ENCODE measurements around the gene POLA2. TPM values are rescaled to one million over a fixed set of nuclear protein-coding genes. Genes with fewer than 3 reads are reported as not detected.

POLA2 gene
- total and polyA plus RNA-seq, 4 donors, result 1.5 to 6.1 (median 3.2) TPM

DNA sequence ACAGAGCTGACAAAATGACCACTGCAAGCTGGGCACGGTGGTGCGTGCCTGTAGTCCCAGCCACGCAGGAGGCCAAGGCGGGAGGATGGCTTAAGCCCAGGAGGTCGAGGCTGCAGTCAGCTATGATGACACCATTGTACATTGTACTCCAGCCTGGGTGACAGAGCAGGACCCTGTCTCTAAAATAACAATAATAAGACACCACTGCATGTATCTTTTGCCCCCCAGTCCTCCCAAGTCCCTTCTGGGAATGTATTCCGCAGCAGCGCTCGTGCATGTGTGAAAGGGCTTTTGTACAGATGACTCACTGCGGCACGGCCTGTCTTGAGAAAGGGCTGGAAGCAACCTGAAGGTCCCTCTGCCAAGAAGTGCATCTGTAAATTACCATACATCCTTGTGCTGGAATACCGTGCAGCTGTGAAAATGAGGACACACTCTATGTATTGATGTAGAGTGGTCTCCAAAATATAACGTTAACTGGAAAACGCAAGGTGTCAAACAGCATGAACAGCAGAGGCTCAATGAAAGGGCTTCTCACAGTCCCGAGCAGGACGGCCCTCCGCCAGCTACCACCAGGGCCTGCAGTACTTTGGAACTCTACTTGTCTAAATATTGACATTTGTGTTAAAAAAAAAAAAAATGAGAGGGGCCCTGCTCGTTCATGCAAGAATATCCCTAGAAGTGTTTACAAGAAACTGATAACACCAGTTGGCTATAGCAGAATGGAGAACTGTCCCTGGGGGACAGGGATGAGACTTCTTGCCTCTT is 43.9 kb downstream of the POLA2 start:
- 40% methylated on average over 17 of the region's 17 CpGs for WGBS
- H3K4me1 ChIP-seq (ENCODE audit: control insufficient read depth in 4 of 4, insufficient read depth in 4 of 4, low read length in 3 of 4), result peaks cover 5 to 38% (median 29%) of the 10 kb centered on the region in 4 donors
- H3K27me3 ChIP-seq (ENCODE audit: control insufficient read depth in 4 of 4, insufficient read depth in 4 of 4, low read length in 3 of 4), result no peaks in the 10 kb centered on the region
- H3K9ac ChIP-seq (ENCODE audit: low read depth in 1 of 2, low read length in 2 of 2), result no peak overlapping the region
- H3K27ac ChIP-seq (ENCODE audit: low read depth in 1 of 2, low read length in 2 of 2), result peak overlapping the region; percentile 10 to 66
- no peaks in the 10 kb centered on the region for H3K36me3 ChIP-seq (ENCODE audit: control insufficient read depth in 4 of 4, insufficient read depth in 3 of 4, low read depth in 1 of 4, low read length in 3 of 4)
- no peak for DNase-seq (ENCODE audit: low spot score)
- TF ChIP-seq JUND (IDR thresholded peaks at IDR 0.05), result peak in 1 of 2 donors; percentile 35
- TF ChIP-seq, protein P1, sequence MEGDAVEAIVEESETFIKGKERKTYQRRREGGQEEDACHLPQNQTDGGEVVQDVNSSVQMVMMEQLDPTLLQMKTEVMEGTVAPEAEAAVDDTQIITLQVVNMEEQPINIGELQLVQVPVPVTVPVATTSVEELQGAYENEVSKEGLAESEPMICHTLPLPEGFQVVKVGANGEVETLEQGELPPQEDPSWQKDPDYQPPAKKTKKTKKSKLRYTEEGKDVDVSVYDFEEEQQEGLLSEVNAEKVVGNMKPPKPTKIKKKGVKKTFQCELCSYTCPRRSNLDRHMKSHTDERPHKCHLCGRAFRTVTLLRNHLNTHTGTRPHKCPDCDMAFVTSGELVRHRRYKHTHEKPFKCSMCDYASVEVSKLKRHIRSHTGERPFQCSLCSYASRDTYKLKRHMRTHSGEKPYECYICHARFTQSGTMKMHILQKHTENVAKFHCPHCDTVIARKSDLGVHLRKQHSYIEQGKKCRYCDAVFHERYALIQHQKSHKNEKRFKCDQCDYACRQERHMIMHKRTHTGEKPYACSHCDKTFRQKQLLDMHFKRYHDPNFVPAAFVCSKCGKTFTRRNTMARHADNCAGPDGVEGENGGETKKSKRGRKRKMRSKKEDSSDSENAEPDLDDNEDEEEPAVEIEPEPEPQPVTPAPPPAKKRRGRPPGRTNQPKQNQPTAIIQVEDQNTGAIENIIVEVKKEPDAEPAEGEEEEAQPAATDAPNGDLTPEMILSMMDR (IDR thresholded peaks at IDR 0.05; ENCODE audit: low read depth, low read length, missing input control), result peak; percentile 30
- TF ChIP-seq, protein P2, sequence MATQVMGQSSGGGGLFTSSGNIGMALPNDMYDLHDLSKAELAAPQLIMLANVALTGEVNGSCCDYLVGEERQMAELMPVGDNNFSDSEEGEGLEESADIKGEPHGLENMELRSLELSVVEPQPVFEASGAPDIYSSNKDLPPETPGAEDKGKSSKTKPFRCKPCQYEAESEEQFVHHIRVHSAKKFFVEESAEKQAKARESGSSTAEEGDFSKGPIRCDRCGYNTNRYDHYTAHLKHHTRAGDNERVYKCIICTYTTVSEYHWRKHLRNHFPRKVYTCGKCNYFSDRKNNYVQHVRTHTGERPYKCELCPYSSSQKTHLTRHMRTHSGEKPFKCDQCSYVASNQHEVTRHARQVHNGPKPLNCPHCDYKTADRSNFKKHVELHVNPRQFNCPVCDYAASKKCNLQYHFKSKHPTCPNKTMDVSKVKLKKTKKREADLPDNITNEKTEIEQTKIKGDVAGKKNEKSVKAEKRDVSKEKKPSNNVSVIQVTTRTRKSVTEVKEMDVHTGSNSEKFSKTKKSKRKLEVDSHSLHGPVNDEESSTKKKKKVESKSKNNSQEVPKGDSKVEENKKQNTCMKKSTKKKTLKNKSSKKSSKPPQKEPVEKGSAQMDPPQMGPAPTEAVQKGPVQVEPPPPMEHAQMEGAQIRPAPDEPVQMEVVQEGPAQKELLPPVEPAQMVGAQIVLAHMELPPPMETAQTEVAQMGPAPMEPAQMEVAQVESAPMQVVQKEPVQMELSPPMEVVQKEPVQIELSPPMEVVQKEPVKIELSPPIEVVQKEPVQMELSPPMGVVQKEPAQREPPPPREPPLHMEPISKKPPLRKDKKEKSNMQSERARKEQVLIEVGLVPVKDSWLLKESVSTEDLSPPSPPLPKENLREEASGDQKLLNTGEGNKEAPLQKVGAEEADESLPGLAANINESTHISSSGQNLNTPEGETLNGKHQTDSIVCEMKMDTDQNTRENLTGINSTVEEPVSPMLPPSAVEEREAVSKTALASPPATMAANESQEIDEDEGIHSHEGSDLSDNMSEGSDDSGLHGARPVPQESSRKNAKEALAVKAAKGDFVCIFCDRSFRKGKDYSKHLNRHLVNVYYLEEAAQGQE (IDR thresholded peaks at IDR 0.05), result peak; percentile 58
- no peak for TF ChIP-seq EGR1 (IDR thresholded peaks at IDR 0.05; ENCODE audit: low read depth in 2 of 2)
- TF ChIP-seq YY1 (IDR thresholded peaks at IDR 0.05), result no peak
- no peak for TF ChIP-seq TAF1 (conservative IDR thresholded peaks at IDR 0.05)
- peak; percentile 66 for TF ChIP-seq FOXA2 (IDR thresholded peaks at IDR 0.05)
- TF ChIP-seq GABPA (IDR thresholded peaks at IDR 0.05 in 1 of 2, conservative IDR thresholded peaks at IDR 0.05 in 1 of 2), result no peak
- peak in 1 of 2 donors; percentile 28 for TF ChIP-seq RAD21 (IDR thresholded peaks at IDR 0.05)
- TF ChIP-seq RXRA (IDR thresholded peaks at IDR 0.05), result peak in 1 of 2 donors; percentile 58
- TF ChIP-seq SP1 (IDR thresholded peaks at IDR 0.05), result peak; percentile 73
- TF ChIP-seq, protein P3, sequence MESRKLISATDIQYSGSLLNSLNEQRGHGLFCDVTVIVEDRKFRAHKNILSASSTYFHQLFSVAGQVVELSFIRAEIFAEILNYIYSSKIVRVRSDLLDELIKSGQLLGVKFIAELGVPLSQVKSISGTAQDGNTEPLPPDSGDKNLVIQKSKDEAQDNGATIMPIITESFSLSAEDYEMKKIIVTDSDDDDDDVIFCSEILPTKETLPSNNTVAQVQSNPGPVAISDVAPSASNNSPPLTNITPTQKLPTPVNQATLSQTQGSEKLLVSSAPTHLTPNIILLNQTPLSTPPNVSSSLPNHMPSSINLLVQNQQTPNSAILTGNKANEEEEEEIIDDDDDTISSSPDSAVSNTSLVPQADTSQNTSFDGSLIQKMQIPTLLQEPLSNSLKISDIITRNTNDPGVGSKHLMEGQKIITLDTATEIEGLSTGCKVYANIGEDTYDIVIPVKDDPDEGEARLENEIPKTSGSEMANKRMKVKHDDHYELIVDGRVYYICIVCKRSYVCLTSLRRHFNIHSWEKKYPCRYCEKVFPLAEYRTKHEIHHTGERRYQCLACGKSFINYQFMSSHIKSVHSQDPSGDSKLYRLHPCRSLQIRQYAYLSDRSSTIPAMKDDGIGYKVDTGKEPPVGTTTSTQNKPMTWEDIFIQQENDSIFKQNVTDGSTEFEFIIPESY (IDR thresholded peaks at IDR 0.05), result no peak
- peak; percentile 72 to 79 for TF ChIP-seq HNF4A (conservative IDR thresholded peaks at IDR 0.05)
- TF ChIP-seq, protein P4, sequence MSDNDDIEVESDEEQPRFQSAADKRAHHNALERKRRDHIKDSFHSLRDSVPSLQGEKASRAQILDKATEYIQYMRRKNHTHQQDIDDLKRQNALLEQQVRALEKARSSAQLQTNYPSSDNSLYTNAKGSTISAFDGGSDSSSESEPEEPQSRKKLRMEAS (IDR thresholded peaks at IDR 0.05), result no peak
- TF ChIP-seq FOXA1 (IDR thresholded peaks at IDR 0.05), result no peak
- TF ChIP-seq, protein P5, sequence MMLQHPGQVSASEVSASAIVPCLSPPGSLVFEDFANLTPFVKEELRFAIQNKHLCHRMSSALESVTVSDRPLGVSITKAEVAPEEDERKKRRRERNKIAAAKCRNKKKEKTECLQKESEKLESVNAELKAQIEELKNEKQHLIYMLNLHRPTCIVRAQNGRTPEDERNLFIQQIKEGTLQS (IDR thresholded peaks at IDR 0.05), result no peak
- no peak for TF ChIP-seq NR2F2 (IDR thresholded peaks at IDR 0.05)
- no peak for TF ChIP-seq HNF4G (IDR thresholded peaks at IDR 0.05)
- H3K4me3 ChIP-seq (ENCODE audit: low read depth in 1 of 3, low read length in 3 of 3), result no peak overlapping the region
- no peaks in the 10 kb centered on the region for H3K9me3 ChIP-seq (ENCODE audit: control insufficient read depth in 4 of 4, low read length in 3 of 4)
